ENCODE results near the gene ZFR2.

ZFR2 gene

GRCh38 chr19:3785451-3785937, 83.3 kb downstream of the ZFR2 start:
- DNase-seq, result peak; percentile 39 to 54

- DNase-seq, result no peak
Measured at GRCh38 chr19:3784607-3785450, 84.0 kb downstream of the ZFR2 start.

- DNase-seq, result peak; percentile 26 to 38
Measured at GRCh38 chr19:3783660-3784584, 84.9 kb downstream of the ZFR2 start.

- DNase-seq, result no peak
Measured at GRCh38 chr19:3782903-3783302, 85.9 kb downstream of the ZFR2 start.

- no peak for DNase-seq
Measured at GRCh38 chr19:3782330-3782729, 86.5 kb downstream of the ZFR2 start.

DNA sequence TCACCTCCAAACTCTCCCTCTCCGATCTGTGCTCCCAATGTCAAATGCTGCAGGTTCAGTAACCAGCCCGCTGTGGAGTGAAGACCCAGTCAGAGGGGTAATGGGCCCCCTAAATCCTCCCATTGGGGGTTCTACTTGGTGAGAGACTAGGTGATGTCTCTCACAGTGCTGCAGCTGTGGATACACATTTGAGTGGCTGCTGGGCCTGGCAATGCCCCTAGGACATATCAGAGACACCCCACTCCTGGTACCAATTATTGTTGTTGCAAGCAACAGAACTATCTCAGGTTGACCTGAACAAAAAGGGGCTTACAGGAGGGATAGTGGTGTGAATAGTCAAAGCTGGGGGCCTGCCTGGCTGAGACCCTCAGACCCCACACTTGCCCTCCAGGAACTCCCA, 87.2 kb downstream of the ZFR2 start:
- DNase-seq, result no peak

DNA sequence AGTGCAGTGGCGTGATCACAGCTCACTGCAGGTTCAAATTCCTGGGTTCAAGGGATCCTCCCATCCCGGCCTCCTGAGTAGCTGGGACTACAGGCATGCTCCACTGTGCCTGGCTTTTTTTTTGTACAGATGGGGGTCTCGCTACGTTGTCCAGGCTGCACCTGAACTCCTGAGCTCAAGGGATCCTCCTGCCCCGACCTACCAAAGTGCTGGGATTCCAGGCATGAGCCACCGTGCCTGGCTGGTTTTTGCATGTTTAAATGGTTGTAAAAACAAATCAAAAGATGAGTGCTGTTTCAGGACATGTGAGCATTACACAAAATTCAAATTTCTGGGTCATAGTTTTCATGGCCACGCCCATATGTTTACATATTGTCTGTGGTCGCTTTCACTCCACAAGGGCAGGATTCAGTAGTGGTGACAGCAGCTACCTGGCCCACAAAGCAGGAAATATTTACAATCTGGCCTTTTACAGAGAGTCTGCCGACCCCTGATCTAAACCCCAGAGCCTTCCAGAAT, 88.0 kb downstream of the ZFR2 start:
- no peak for DNase-seq

- DNase-seq, result no peak
Measured at GRCh38 chr19:3778899-3779723, 89.7 kb downstream of the ZFR2 start.

GRCh38 chr19:3778104-3778867, 90.6 kb downstream of the ZFR2 start:
- DNase-seq, result no peak

GRCh38 chr19:3776479-3777040, 92.3 kb downstream of the ZFR2 start:
- DNase-seq, result no peak

GRCh38 chr19:3775831-3776230, 93.0 kb downstream of the ZFR2 start:
- DNase-seq, result no peak

DNA sequence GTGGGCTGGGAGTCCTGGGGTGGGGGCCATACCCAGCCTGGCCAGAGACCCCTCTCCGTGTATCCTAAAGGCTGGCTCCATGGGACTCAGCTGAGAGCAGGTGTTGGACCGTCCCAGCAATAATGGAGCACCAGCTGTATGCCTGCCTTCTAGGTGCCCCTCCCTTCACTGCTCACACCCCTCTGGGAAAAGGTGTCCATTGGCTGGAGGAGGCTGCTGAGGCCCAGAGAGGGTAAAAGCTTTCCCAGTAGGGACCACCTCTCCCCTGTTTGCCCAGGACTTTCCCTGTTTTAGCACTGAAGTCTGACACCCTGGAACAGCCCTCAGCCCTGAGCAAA, 93.5 kb downstream of the ZFR2 start:
- no peak for DNase-seq

GRCh38 chr19:3774621-3775373, 94.0 kb downstream of the ZFR2 start:
- DNase-seq, result no peak

DNA sequence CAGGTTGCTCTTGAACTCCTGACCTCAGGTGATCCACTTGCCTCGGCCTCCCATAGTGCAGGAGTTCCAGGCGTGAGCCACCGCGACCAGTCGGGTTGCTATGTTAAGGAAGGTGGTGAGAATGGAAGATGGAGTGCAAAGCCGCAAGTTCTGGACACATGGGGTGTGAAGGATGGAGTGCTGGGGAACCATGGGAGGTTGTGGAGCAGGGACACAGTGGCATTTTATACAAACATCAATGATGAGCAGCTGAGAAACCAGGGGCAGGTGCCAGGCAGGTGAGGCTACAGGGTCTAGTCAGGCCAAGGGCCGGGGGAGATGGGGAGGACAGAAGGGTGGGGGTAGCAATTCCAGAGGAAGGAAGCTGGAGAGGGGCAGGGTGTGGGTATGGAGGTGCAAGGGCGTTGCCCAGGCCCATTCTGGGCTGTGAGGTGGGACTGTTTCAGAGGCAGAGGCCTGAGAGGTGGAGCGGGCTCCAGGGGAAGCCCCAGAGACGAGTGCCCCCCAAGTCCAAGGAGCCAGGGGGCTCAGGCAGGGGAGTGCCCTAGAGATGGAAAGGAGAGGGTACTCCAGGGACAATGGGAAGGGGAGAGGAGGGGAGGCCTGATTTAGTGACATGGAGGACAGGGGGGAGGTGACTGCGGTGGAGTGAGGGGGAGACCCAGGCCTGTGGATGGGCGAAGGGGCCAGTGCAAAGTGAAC, 94.9 kb downstream of the ZFR2 start:
- no peak for DNase-seq

- DNase-seq, result no peak
Measured at GRCh38 chr19:3771906-3772455, 96.9 kb downstream of the ZFR2 start, which contains the start of gene RAX2. RAX2 (minus strand) TSS chr19:3772228; CDS start chr19:3771742, 486 bp downstream.

GRCh38 chr19:3771000-3771905, 97.6 kb downstream of the ZFR2 start:
- no peak for DNase-seq

GRCh38 chr19:3770136-3770999, 98.5 kb downstream of the ZFR2 start:
- DNase-seq, result no peak
